K562 (cell line): ENCODE results near the gene FOXO3. TPM values are rescaled to one million over a fixed set of nuclear protein-coding genes. Genes with fewer than 3 reads are reported as not detected.
A peak's percentile ranks its signal among the peaks of the same experiment; 100 is the strongest.

Experiments used
- FIP1L1 ChIP-seq: fragments of 200-400 bp; formaldehyde crosslinking; IDR thresholded peaks from 2 replicates; pipeline ENCODE4 v1.6.1; 2018; ENCODE audit warnings: mild to moderate bottlenecking, low read depth, low read length; ENCODE audit not compliant: poor library complexity, severe bottlenecking
- GTF2A2 ChIP-seq: IDR thresholded peaks from 2 replicates; pipeline ENCODE4 v1.6.1; 2016; ENCODE audit warnings: mild to moderate bottlenecking, missing genetic modification characterization, missing compliant biosample characterization
- L3MBTL2 ChIP-seq: fragments of 450-650 bp; IDR thresholded peaks from 2 replicates; pipeline ENCODE4 v1.6.1; 2016; ENCODE audit warnings: mild to moderate bottlenecking, moderate library complexity
- MTA2 ChIP-seq: fragments of 450-650 bp; IDR thresholded peaks from 2 replicates; pipeline ENCODE4 v1.6.1; 2016; ENCODE audit warnings: low read depth
- NONO ChIP-seq, 2 experiments: fragments of 200-400 bp in 1 of 2; fragments of 450-650 bp in 1 of 2; formaldehyde crosslinking in 1 of 2; IDR thresholded peaks; 2 replicates each; pipeline ENCODE4 v1.6.1; 2017; ENCODE audit warnings: low read depth in 2 of 2, mild to moderate bottlenecking in 2 of 2, moderate library complexity in 2 of 2, low read length in 1 of 2
- PKNOX1 ChIP-seq: fragments of 450-650 bp; IDR thresholded peaks from 2 replicates; pipeline ENCODE4 v1.6.1; 2016
- POLR3A ChIP-seq: IDR thresholded peaks from 2 replicates; pipeline ENCODE4 v1.6.1; 2011; ENCODE audit warnings: borderline replicate concordance, mild to moderate bottlenecking, moderate library complexity; ENCODE audit not compliant: insufficient read length, insufficient read depth; ENCODE audit errors: extremely low read depth
- PRPF4 ChIP-seq: fragments of 200-400 bp; formaldehyde crosslinking; IDR thresholded peaks from one replicate; pipeline ENCODE4 v1.6.1; 2017; ENCODE audit warnings: low read length, low read depth, mild to moderate bottlenecking; ENCODE audit not compliant: insufficient read depth, poor library complexity, severe bottlenecking
- RB1 ChIP-seq: fragments of 450-650 bp; IDR thresholded peaks from 2 replicates; pipeline ENCODE4 v1.6.1; 2017; ENCODE audit warnings: low read depth, mild to moderate bottlenecking
- YY1 ChIP-seq, 3 experiments: IDR thresholded peaks; 2 replicates each; pipeline ENCODE4 v1.6.1; 2011; ENCODE audit warnings: low read length in 2 of 3, mild to moderate bottlenecking in 2 of 3, moderate library complexity in 2 of 3, borderline replicate concordance in 1 of 3, control low read depth in 1 of 3, low read depth in 1 of 3; ENCODE audit not compliant: insufficient read depth in 3 of 3, insufficient replicate concordance in 2 of 3, control insufficient read depth in 1 of 3, insufficient read length in 1 of 3; ENCODE audit errors: extremely low read depth in 1 of 3
- ZBTB1 ChIP-seq: sonication (generic); formaldehyde crosslinking; IDR thresholded peaks from 2 replicates; pipeline ENCODE4 v1.8.1; 2023; ENCODE audit warnings: missing genetic modification reagents, low read depth, mild to moderate bottlenecking, borderline replicate concordance
- ZBTB33 ChIP-seq: sonication (generic); formaldehyde crosslinking; IDR thresholded peaks from 2 replicates; pipeline ENCODE4 v1.8.1; 2023; ENCODE audit warnings: mild to moderate bottlenecking, missing genetic modification reagents
- ZBTB7A ChIP-seq: IDR thresholded peaks from 2 replicates; pipeline ENCODE4 v1.6.1; 2011; ENCODE audit warnings: low read depth, mild to moderate bottlenecking, low read length, moderate library complexity, borderline replicate concordance; ENCODE audit not compliant: control insufficient read depth
- ZFX ChIP-seq: sonication (generic); formaldehyde crosslinking; IDR thresholded peaks from 2 replicates; pipeline ENCODE4 v1.8.0; 2022; ENCODE audit warnings: mild to moderate bottlenecking, missing genetic modification reagents, moderate library complexity
- ZNF121 ChIP-seq: sonication (generic); formaldehyde crosslinking; conservative IDR thresholded peaks from 2 replicates; pipeline ENCODE4 v1.8.0; 2022; ENCODE audit warnings: missing genetic modification reagents
- ZNF395 ChIP-seq: fragments of 200-800 bp; sonication (Bioruptor generic); IDR thresholded peaks from 2 replicates; pipeline ENCODE4 v1.6.1; 2017; ENCODE audit warnings: missing genetic modification characterization, missing compliant biosample characterization
- polyA plus RNA-seq, 8 experiments: library from polyadenylated mRNA; depleted of rRNA in 4 of 8; stranded (reverse) in 5 of 8; unstranded in 3 of 8; fragments of >200 nt; fragmentation: Nextera tagmentation in 2 of 8; fragmentation: Illumina TruSeq in 1 of 8; extraction: Ambion mirVana in 2 of 8; extraction: Trizol in 1 of 8; gene quantifications; 2 replicates each; pipeline versions ENCODE4 v1.2.1 to v1.2.3, GENCODE V29; 2011 to 2014; ENCODE audit warnings: inconsistent platforms in 1 of 8, missing spikeins in 1 of 8
- total RNA-seq, 7 experiments: library from RNA; depleted of rRNA in 6 of 7; stranded (reverse); fragments of >200 nt in 6 of 7; fragmentation: Illumina TruSeq in 2 of 7; extraction: Trizol in 2 of 7; gene quantifications; 2 replicates each; pipeline versions ENCODE4 v1.2.1 to v1.2.3, GENCODE V29; 2011 to 2021; ENCODE audit warnings: low replicate concordance in 1 of 7
- TF ChIP-seq, protein P1 (sequence below): fragments of 450-650 bp; formaldehyde crosslinking; IDR thresholded peaks from 2 replicates; pipeline ENCODE4 v1.4.0; 2020; ENCODE audit warnings: mild to moderate bottlenecking, moderate library complexity

The FOXO3 gene
- total and polyA plus RNA-seq, 9 of the 15 experiments (the other 6 are each of a cell fraction or from before 2014, with no cell fraction given): 3.0 to 14.6 (median 6.0) TPM

- no peak for TF ChIP-seq ZNF395 (CRISPR knock-in tag)
- peak; percentile 63; the same call in 1 of the 2 replicates for TF ChIP-seq ZBTB33 (CRISPR knock-in tag)
- TF ChIP-seq ZNF121 (CRISPR knock-in tag): no peak
- peak; percentile 77 for TF ChIP-seq L3MBTL2
- 0 out of 2 replicates have a peak, but pooled peaks have one; percentile 60 for TF ChIP-seq ZBTB7A
- no peak for TF ChIP-seq PKNOX1
- TF ChIP-seq FIP1L1: peak; percentile 17
- TF ChIP-seq POLR3A: no peak
- TF ChIP-seq, protein P1, sequence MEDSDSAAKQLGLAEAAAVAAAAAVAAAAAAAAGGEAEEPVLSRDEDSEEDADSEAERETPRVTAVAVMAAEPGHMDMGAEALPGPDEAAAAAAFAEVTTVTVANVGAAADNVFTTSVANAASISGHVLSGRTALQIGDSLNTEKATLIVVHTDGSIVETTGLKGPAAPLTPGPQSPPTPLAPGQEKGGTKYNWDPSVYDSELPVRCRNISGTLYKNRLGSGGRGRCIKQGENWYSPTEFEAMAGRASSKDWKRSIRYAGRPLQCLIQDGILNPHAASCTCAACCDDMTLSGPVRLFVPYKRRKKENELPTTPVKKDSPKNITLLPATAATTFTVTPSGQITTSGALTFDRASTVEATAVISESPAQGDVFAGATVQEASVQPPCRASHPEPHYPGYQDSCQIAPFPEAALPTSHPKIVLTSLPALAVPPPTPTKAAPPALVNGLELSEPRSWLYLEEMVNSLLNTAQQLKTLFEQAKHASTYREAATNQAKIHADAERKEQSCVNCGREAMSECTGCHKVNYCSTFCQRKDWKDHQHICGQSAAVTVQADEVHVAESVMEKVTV (CRISPR knock-in tag): peak; percentile 48
- peak; percentile 55 for TF ChIP-seq PRPF4
- peak; percentile 15 to 73; a peak in 3 of 4 replicates for TF ChIP-seq NONO (IDR thresholded peaks at IDR 0.05; ENCODE audit: low read depth in 2 of 2, low read length in 1 of 2)
- TF ChIP-seq GTF2A2: peak; percentile 76
- TF ChIP-seq MTA2: no peak
- TF ChIP-seq YY1 (IDR thresholded peaks at IDR 0.05; ENCODE audit: borderline replicate concordance in 1 of 3, control insufficient read depth in 1 of 3, extremely low read depth in 1 of 3, insufficient read depth in 3 of 3, insufficient read length in 1 of 3, insufficient replicate concordance in 2 of 3, low read depth in 1 of 3, low read length in 2 of 3): peak in 1 of 3 experiments; percentile 14
- peak; percentile 55; the same call in 1 of the 2 replicates for TF ChIP-seq ZBTB1 (CRISPR knock-in tag)
- TF ChIP-seq RB1: peak; percentile 74
- peak; percentile 79 for TF ChIP-seq ZFX (CRISPR knock-in tag)
Measured at GRCh38 chr6:108560463-108561308, at the start of gene FOXO3 (continued).
